ENCODE measurements around the gene SLX9.

SLX9 gene

GRCh38 chr21:44988607-44989536 lies 49.0 kb downstream of the SLX9 start:
- DNase-seq (ENCODE audit: low read depth, low spot score): no peak
- no peaks in the 10 kb centered on the region for H3K27me3 ChIP-seq (ENCODE audit: control insufficient read depth, insufficient read depth, low read length)
- no peaks in the 10 kb centered on the region; the same call in 1 of the 2 replicates for H3K36me3 ChIP-seq (ENCODE audit: control insufficient read depth, insufficient read depth, low read length)
- no CpG with 5 or more reads among the region's 20 CpGs for WGBS (ENCODE audit: insufficient coverage, insufficient read length)
- H3K9me3 ChIP-seq (ENCODE audit: control insufficient read depth, insufficient read depth, low read length): no peaks in the 10 kb centered on the region
- H3K4me3 ChIP-seq (ENCODE audit: low read length): no peak overlapping the region
- no peak overlapping the region for H3K27ac ChIP-seq (ENCODE audit: low read length)
- H3K4me1 ChIP-seq (ENCODE audit: control insufficient read depth, insufficient read depth, low read length): peaks cover 2% of the 10 kb centered on the region; the same call in 1 of the 2 replicates

DNA sequence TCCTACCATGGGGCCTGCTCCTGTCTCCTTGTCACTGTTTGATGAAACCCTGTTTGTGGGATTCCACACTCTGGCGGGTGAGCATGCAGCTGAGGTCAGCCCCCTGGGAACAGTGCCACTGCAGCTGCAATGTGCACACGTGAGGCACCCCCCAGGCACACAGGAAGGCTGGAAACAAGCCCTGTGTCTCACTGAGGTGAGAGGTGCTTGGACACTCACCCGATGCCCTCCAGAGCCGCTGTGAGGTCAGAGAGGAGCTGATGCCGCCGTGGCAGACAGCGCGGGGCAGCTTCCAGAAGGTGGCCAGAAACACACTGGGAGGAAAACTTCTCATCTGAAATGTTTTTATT lies 49.7 kb downstream of the SLX9 start:
- no peaks in the 10 kb centered on the region; the same call in 1 of the 2 replicates for H3K36me3 ChIP-seq (ENCODE audit: control insufficient read depth, insufficient read depth, low read length)
- H3K4me1 ChIP-seq (ENCODE audit: control insufficient read depth, insufficient read depth, low read length): peaks cover 2% of the 10 kb centered on the region; the same call in 1 of the 2 replicates
- no peak for DNase-seq (ENCODE audit: low read depth, low spot score)

GRCh38 chr21:44989943-44990780 lies 50.3 kb downstream of the SLX9 start:
- WGBS (ENCODE audit: insufficient coverage, insufficient read length): no CpG with 5 or more reads among the region's 53 CpGs
- H3K27me3 ChIP-seq (ENCODE audit: control insufficient read depth, insufficient read depth, low read length): no peaks in the 10 kb centered on the region
- H3K4me1 ChIP-seq (ENCODE audit: control insufficient read depth, insufficient read depth, low read length): no peaks in the 10 kb centered on the region
- no peak overlapping the region for H3K4me3 ChIP-seq (ENCODE audit: low read length)
- no peaks in the 10 kb centered on the region for H3K9me3 ChIP-seq (ENCODE audit: control insufficient read depth, insufficient read depth, low read length)
- no peaks in the 10 kb centered on the region for H3K36me3 ChIP-seq (ENCODE audit: control insufficient read depth, insufficient read depth, low read length)
- H3K27ac ChIP-seq (ENCODE audit: low read length): no peak overlapping the region
- no peak for DNase-seq (ENCODE audit: low read depth, low spot score)

More for the DNA sequence above, 49.7 kb downstream of the SLX9 start:
- Histone ChIP-seq H3K27ac (ENCODE audit: low read length) (no peak overlapping the region), H3K27me3 (ENCODE audit: control insufficient read depth, insufficient read depth, low read length) (no peaks in the 10 kb centered on the region), H3K9me3 (ENCODE audit: control insufficient read depth, insufficient read depth, low read length) (no peaks in the 10 kb centered on the region), H3K4me3 (ENCODE audit: low read length) (no peak overlapping the region)
- WGBS (ENCODE audit: insufficient coverage, insufficient read length): no CpG with 5 or more reads among the region's 8 CpGs

DNA sequence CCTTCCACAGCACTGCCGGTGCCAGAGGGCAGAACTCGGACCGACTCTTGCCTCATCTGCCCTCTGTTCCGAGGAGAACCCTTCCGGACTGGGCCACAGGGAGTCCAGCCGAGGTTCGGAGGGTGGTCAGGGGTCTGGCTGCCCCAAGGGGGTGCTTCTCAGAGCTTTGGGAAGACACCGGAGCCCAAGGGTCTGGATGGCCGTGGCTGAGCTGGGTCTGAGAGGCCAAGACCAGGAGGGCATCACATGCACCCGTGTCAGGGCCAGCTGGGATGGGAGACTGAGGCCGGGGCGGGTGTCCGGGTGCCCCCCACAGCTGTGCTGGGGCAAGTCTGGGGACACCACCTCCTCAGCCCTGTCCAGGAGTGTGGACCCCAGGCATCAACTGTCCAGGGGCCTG lies 51.1 kb downstream of the SLX9 start:
- Histone ChIP-seq H3K27me3 (ENCODE audit: control insufficient read depth, insufficient read depth, low read length) (no peaks in the 10 kb centered on the region), H3K9me3 (ENCODE audit: control insufficient read depth, insufficient read depth, low read length) (no peaks in the 10 kb centered on the region), H3K4me1 (ENCODE audit: control insufficient read depth, insufficient read depth, low read length) (no peaks in the 10 kb centered on the region), H3K36me3 (ENCODE audit: control insufficient read depth, insufficient read depth, low read length) (no peaks in the 10 kb centered on the region), H3K4me3 (ENCODE audit: low read length) (no peak overlapping the region), H3K27ac (ENCODE audit: low read length) (no peak overlapping the region)
- no peak for DNase-seq (ENCODE audit: low read depth, low spot score)
- no CpG with 5 or more reads among the region's 13 CpGs for WGBS (ENCODE audit: insufficient coverage, insufficient read length)

DNA sequence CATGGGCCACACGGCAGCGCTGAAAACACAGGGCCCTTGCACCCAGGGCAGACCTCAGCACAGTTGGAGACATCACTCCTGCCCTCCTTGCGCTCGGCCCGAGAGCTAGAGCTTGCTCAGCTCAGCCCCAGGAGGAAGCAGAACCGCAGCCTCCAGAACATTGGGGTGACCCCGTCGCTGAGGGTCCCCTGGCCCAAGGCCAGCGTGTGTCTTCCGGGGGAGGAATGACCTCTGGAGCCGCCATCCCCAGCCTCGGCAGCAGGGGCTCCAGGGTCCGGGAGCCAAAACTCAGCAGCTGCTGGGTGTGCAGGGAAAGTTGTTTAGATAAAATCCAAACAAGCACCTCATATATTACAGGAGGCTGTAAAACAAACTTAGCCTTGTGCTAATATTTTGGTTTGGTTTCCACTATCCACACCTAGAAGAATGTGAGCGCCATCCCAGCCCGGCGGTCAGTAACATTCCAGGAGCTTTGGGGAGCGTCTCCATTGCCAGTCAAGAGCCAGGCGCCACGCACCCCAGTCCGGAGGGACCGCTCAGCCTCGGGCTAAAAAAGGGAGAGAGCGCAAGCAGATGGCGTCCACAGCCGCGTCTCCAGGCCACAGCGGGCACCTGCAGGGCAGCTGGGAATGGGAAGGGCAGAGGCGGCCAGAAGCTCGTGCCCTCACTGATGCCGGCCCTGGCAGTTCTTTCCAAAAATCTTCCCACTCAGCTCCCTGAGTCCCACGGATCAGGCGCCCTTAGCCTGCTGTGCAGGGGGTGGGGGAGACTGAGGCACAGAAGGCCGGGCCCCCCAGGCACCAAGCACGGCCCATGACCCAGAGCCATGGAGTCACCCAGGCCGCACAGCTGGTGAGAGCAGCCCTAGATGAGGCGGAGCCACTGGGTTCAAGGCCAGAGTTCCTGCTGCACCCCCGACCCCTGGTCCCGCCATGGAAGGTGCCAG lies 52.0 kb downstream of the SLX9 start:
- H3K4me3 ChIP-seq (ENCODE audit: low read length): no peak overlapping the region
- no peaks in the 10 kb centered on the region for H3K27me3 ChIP-seq (ENCODE audit: control insufficient read depth, insufficient read depth, low read length)
- no peaks in the 10 kb centered on the region for H3K4me1 ChIP-seq (ENCODE audit: control insufficient read depth, insufficient read depth, low read length)
- no peak overlapping the region for H3K27ac ChIP-seq (ENCODE audit: low read length)
- H3K9me3 ChIP-seq (ENCODE audit: control insufficient read depth, insufficient read depth, low read length): no peaks in the 10 kb centered on the region
- H3K36me3 ChIP-seq (ENCODE audit: control insufficient read depth, insufficient read depth, low read length): no peaks in the 10 kb centered on the region
- no CpG with 5 or more reads among the region's 38 CpGs for WGBS (ENCODE audit: insufficient coverage, insufficient read length)
- DNase-seq (ENCODE audit: low read depth, low spot score): no peak

DNA sequence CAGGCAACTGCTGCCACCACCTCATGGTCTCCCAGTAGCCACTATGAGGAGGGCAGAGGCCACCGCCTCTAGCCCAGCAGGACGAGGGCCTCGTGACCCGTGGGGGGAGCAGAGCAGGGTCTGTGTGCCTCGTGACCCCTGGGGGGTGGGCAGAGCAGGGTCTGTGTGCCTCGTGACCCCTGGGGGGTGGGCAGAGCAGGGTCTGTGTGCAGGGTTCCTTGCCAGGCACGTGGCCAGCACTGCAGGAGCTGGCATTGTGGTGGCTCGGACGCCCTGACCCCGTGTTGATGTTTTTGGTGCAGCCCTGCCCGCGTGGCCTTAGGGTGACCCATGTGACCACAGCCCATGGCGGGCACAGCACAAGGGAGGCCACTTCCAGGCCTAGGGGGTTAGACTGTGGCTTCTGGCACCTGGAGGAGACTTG lies 52.8 kb downstream of the SLX9 start:
- WGBS (ENCODE audit: insufficient coverage, insufficient read length): no CpG with 5 or more reads among the region's 13 CpGs
- no peaks in the 10 kb centered on the region for H3K27me3 ChIP-seq (ENCODE audit: control insufficient read depth, insufficient read depth, low read length)
- H3K27ac ChIP-seq (ENCODE audit: low read length): no peak overlapping the region
- H3K36me3 ChIP-seq (ENCODE audit: control insufficient read depth, insufficient read depth, low read length): no peaks in the 10 kb centered on the region
- no peak for DNase-seq (ENCODE audit: low read depth, low spot score)
- H3K4me3 ChIP-seq (ENCODE audit: low read length): no peak overlapping the region
- H3K4me1 ChIP-seq (ENCODE audit: control insufficient read depth, insufficient read depth, low read length): no peaks in the 10 kb centered on the region
- no peaks in the 10 kb centered on the region for H3K9me3 ChIP-seq (ENCODE audit: control insufficient read depth, insufficient read depth, low read length)

GRCh38 chr21:44993321-44994046 lies 53.7 kb downstream of the SLX9 start:
- no peaks in the 10 kb centered on the region for H3K36me3 ChIP-seq (ENCODE audit: control insufficient read depth, insufficient read depth, low read length)
- H3K4me1 ChIP-seq (ENCODE audit: control insufficient read depth, insufficient read depth, low read length): no peaks in the 10 kb centered on the region
- no CpG with 5 or more reads among the region's 20 CpGs for WGBS (ENCODE audit: insufficient coverage, insufficient read length)
- H3K4me3 ChIP-seq (ENCODE audit: low read length): no peak overlapping the region
- H3K27ac ChIP-seq (ENCODE audit: low read length): no peak overlapping the region
- H3K27me3 ChIP-seq (ENCODE audit: control insufficient read depth, insufficient read depth, low read length): no peaks in the 10 kb centered on the region
- DNase-seq (ENCODE audit: low read depth, low spot score): no peak
- no peaks in the 10 kb centered on the region for H3K9me3 ChIP-seq (ENCODE audit: control insufficient read depth, insufficient read depth, low read length)

- no peak for DNase-seq (ENCODE audit: low read depth, low spot score)
- Histone ChIP-seq H3K4me3 (ENCODE audit: low read length) (no peak overlapping the region), H3K36me3 (ENCODE audit: control insufficient read depth, insufficient read depth, low read length) (no peaks in the 10 kb centered on the region), H3K4me1 (ENCODE audit: control insufficient read depth, insufficient read depth, low read length) (no peaks in the 10 kb centered on the region), H3K27me3 (ENCODE audit: control insufficient read depth, insufficient read depth, low read length) (no peaks in the 10 kb centered on the region), H3K27ac (ENCODE audit: low read length) (no peak overlapping the region), H3K9me3 (ENCODE audit: control insufficient read depth, insufficient read depth, low read length) (no peaks in the 10 kb centered on the region)
- WGBS (ENCODE audit: insufficient coverage, insufficient read length): no CpG with 5 or more reads among the region's 24 CpGs
These were observed 54.3 kb downstream of the SLX9 start for GRCh38 chr21:44994047-44994694.

DNA sequence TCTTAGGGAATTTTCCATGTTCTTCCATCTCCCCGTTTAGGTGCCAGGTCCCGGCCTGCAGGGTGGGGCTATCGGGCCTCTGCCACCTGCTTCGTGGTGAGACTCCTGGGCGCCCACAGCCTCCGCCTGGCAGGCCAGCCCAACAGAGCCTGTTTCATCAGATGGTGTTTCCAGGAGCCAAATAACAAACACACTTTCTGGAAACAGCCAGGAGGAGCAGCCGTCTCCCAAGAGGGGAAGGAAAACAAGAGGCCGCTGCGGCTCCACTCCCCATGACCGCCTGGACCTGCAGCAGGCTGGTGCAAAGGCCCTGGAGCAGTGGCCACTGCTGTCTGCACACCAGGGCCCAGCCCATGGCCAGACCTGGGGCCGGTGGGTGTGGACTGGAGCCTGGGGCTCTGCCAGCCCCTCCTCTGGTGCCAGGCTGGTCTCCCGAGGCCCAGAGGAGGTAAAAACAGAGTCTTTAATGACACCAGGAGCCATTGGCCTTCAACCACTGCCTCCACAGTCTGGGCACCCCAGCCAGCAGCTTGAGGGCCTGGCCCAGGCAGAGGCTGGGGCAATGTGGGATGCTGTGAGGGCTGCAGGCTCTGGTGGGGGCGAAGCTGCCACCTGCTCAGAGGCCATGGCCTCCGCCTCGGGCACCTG lies 55.0 kb downstream of the SLX9 start:
- H3K27ac ChIP-seq (ENCODE audit: low read length): no peak overlapping the region
- H3K27me3 ChIP-seq (ENCODE audit: control insufficient read depth, insufficient read depth, low read length): no peaks in the 10 kb centered on the region
- H3K4me1 ChIP-seq (ENCODE audit: control insufficient read depth, insufficient read depth, low read length): no peaks in the 10 kb centered on the region
- no peak for DNase-seq (ENCODE audit: low read depth, low spot score)
- no peak overlapping the region for H3K4me3 ChIP-seq (ENCODE audit: low read length)
- H3K36me3 ChIP-seq (ENCODE audit: control insufficient read depth, insufficient read depth, low read length): no peaks in the 10 kb centered on the region
- no peaks in the 10 kb centered on the region for H3K9me3 ChIP-seq (ENCODE audit: control insufficient read depth, insufficient read depth, low read length)
- no CpG with 5 or more reads among the region's 15 CpGs for WGBS (ENCODE audit: insufficient coverage, insufficient read length)
